HK-2 (cell line): ENCODE results near the gene RICTOR.

ENCODE experiments used
- DNase-seq: peaks from one replicate; pipeline ENCODE4 v3.0.0-alpha.2; 2018; ENCODE audit not compliant: unreplicated experiment

RICTOR gene, protein sequence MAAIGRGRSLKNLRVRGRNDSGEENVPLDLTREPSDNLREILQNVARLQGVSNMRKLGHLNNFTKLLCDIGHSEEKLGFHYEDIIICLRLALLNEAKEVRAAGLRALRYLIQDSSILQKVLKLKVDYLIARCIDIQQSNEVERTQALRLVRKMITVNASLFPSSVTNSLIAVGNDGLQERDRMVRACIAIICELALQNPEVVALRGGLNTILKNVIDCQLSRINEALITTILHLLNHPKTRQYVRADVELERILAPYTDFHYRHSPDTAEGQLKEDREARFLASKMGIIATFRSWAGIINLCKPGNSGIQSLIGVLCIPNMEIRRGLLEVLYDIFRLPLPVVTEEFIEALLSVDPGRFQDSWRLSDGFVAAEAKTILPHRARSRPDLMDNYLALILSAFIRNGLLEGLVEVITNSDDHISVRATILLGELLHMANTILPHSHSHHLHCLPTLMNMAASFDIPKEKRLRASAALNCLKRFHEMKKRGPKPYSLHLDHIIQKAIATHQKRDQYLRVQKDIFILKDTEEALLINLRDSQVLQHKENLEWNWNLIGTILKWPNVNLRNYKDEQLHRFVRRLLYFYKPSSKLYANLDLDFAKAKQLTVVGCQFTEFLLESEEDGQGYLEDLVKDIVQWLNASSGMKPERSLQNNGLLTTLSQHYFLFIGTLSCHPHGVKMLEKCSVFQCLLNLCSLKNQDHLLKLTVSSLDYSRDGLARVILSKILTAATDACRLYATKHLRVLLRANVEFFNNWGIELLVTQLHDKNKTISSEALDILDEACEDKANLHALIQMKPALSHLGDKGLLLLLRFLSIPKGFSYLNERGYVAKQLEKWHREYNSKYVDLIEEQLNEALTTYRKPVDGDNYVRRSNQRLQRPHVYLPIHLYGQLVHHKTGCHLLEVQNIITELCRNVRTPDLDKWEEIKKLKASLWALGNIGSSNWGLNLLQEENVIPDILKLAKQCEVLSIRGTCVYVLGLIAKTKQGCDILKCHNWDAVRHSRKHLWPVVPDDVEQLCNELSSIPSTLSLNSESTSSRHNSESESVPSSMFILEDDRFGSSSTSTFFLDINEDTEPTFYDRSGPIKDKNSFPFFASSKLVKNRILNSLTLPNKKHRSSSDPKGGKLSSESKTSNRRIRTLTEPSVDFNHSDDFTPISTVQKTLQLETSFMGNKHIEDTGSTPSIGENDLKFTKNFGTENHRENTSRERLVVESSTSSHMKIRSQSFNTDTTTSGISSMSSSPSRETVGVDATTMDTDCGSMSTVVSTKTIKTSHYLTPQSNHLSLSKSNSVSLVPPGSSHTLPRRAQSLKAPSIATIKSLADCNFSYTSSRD (N-terminal part only)

DNA sequence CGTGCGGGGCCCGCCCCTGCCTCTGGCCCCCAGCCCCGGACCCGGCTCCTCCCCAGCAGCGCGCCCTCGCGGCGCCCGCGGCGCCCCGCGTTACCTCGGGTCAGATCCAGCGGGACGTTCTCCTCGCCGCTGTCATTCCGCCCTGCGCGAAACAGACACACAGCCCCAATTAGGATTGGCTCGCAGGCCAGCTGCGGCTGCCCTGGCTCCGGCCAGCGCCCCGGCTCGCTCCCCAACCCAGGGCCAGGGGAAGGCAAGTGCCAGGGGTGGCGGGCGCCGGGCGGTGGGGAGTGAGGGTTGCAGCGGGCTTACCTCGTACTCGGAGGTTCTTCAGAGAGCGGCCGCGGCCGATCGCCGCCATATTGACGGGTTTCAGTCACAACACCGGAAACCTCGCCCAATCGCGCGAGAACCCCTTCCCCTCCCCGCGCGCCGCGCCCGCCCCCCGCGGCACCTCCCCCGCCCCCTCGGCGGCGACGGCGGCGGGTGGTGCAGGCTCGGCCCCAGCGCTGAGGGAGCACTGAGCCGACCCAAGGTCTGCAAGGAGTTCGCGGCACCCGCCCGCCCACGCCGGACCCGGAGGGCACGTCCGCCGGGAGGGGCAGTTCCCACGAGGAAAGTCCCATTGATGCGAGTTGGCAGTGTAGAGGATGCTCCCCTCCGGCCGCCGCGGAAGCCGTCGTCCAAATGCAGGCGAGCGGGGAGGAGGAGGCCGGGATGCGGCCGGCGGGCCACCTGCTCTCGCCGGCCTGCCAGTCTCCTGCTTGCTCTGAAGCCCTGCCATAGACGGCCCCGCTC lies at the start of gene RICTOR:
Gene RICTOR (minus strand): TSS at position 383 of the 798 bp plus-strand sequence. CDS start 22 bp downstream, at position 361.
- peak; percentile 92 for DNase-seq

DNA sequence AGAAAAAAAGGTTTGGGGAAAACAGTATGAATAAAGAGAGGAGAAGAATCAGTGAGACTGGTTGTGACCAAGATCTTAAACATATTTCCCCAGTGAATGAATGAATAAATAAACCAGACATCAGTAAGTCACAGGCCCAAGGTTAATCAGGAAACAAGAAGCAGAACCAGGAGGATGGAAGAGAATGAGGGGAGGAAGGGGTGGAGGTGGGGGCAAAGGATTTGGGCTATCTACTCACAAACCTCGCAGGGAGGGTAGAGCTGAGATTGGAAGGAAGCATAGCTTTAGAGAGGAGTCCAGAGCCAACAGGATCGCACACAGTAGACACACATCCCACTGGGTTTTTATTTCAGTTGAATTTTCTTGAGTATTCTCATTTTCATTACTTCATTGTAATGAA lies 47.7 kb upstream of the RICTOR start:
- DNase-seq: no peak

DNA sequence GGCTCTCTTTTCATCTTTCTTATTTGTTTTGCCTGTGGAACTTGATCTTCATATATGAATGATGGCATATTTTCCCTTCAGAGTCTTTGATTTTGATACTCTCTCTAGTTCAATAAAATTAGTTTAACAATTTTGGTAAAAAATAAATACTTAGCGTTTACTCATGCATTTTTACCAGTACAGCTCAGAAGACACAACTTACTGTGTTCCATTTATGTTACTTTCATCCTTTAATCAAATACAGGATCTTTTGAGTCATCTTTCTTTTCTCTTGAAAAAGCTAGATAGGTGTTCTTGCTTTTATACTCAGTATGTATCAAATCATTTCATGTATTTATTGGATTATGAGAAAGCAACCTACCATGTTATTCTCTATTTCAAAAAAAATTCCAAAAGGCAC lies 47.1 kb upstream of the RICTOR start:
- no peak for DNase-seq

DNA sequence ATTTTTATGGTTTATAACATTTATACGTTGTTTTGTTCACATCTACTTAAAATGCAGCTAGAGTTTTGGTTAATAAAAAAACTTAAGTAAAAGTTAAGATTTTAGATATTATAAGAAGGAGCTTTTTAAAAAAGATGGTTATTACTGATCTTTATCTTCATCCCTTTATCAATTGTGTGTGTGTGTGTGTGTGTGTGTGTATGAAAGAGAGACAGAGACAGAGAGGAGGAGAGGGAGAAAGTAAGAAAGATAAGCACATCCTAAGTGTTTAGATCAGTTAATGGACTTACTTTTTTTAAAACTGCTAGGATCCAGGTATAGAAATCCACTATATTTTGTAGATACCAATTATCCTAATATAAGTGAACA lies 45.8 kb upstream of the RICTOR start:
- DNase-seq: no peak

DNA sequence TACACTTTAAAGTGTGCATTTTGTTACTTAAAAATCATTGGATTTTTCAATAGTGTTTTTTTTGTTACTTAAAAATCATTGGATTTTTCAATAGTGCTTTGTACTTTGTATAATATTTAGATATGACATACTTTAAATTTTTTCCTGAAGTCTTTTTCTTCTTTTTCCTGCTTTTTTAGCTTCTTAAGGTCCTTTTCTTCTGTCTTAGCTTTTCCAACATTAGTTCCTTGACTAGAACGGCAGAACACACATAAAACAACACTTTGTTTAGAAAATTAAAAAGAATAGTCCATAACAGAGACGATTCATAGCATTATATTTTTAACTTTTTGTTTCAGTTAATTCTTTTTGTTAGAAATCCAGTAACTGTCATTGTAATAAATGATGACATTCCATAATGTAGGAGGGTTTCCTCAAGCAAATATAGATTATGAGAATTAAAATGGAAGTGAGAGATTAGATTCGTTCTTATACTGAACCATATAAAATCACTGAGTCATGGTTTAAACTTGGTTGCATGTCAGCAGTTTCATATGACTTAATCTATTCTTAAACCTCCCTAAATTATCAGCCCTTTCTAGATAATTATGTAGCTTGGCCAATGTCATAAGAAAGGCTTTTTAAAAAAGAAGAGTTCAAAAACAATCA lies 45.3 kb upstream of the RICTOR start:
- DNase-seq: no peak

DNA sequence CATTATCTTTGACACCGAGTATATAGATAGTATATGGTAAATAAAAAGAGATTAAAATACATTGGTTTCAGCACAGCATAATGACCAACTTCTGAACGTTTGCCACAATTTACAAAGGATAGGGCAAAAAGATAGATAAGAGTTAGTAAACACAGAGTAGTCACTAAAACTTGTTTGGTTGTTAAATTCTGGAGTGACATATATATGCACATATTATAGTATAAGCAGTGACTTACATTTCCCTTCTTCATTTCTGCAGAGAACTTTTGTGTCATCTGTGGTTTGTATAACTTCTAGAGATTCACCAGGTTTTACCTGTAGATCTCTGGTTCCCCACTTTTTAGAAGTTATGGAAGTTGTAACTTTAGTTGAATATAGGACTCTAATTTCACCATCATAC lies 44.4 kb upstream of the RICTOR start:
- DNase-seq: no peak

DNA sequence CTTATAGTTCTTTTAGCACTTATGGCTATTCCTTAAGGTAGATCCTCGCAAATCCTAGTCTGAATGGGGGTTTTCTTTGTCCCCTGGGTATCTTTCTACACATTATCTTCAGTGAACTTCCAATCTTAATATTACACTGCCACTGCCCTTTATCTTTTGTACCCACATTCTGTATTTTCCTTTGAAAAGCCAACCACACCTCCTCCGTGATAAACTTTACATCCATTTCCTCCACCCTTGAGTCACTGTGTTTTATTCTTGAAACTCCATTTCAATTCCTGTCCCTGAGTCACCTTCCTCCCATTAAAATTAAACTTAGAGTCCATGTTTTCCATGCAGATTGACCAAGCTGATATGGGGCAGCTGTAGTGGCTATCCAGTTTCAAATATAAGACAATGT lies 43.2 kb upstream of the RICTOR start:
- no peak for DNase-seq

DNA sequence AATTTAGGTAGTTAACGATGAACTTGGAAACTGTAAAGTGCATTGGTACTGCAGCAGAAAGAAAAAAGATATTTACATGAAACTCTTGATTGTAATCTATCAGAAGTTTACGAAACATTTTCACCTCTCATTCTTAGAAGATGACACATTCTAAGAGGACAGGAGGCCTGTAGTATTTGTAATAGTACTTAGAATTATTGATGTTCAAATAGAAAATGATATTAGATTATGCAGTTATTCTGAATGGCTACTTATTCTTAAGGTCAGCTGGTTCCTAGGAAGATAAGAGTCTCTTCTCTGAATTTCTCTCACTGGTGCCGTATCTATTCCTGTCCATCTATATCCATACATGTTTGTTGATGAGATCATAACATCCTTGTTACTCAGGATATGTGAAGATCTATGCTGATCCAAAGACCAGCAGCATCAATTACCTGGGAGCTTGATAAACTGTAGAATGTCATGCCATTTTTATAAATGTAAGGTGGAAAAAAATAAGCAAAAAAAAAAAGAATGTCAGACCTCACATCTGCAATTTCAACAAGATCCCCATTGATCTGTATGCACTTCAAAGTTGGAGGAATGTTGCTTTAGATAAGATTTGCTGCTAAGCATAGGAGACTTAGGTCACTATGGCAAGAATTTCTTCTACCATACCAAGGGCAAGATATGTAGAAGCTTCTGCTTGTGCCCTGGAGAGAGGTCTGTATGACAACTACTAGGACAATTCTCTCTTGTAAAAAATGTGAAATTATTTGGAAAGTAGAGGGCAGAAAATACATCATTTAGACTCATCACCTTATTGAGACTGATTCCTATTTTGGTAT lies 42.4 kb upstream of the RICTOR start:
- DNase-seq: no peak

DNA sequence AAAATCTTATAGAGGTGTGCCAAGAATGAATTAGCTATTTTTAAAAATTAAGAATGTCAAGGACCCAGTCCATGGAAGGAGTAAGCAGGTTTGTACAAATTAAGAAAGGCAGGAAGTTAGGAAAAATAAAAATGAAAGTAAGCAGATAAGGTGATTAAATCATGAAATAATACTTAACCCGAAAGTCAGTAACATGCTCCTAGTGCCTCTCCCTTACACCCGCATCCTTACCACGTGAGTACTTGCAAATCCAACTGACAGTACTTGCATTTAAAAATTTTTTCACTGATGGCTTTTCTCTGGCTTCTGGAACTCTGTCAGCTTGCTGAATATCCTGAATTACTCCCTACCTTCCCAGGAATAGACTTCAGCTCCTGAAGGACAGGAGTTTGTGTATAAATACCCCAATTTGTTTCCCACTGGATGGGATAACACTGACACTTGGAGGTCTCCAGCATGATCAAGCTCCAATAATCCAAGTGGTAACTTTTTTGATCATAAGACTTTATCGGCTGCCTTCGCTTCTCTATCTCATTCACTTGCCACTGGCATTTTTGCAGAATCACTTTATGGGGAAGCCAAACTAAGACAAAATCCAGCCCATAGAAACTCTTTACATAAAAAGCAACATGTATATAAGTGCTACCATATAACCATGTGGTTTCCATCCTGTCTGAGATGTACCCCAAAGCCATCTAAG lies 41.6 kb upstream of the RICTOR start:
- DNase-seq: no peak

DNA sequence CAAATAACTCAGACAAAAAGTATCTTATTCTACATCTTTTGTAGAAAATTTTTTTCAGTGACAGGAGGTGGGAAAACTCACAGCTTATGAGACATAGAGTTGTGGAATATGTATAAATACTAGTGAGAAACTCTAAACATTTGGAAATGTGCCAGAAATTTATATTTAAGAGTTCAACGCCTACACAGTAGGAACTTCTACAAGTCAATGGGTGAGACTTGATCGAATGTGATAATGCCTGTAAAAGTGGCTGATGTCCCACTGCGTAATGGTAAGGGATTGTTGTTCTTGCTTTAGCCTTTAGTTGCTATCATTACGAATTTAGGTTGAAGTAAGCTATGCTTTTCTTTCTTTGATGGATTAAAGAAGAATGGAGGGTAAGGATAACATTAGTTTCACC lies 40.0 kb upstream of the RICTOR start:
- DNase-seq: no peak

DNA sequence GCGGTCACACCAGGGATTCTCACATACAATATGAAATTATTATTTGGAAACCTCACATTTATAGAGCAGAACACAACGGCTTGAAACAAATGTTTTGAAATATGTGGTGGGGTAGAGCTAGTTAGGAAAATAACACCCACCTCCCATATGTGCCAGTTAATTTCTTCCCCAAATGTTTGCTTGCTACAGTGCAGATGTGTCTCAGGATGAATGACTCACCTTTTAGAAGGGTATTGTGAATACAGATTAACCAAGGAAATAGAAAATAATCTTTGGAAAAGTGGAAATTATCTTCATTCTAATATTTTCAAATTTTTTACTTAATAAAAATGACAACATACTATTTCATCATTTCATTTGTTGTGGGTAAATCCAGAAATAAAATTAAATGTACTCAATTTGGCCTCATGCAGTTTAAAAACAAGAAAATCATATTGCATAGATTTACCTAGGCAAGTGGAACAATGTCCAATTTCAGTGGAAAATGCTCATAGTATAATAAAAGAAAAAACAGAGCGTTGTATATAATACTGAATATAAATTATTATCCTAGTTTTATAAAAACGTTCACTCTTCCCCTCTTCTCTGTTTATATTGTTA lies 39.3 kb upstream of the RICTOR start:
- DNase-seq: no peak

DNA sequence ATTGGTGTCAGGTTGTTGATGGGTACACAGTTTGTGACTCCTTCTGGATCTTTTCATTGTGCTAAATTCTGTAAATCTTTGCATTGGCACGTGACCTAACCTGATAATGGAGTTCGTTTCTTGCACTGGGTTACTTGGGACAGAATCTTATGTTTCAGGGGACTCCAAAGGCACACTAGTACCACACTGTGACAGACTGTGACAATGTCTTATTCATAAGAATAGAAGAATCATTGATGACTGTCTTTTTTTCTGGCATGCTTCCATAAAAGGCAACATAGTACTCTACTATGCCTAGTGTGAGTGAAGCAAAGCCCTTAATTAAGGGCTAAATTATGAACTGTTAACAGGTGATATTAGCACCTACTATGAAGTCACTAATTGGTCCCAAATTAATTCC lies 35.4 kb upstream of the RICTOR start:
- DNase-seq: no peak

DNA sequence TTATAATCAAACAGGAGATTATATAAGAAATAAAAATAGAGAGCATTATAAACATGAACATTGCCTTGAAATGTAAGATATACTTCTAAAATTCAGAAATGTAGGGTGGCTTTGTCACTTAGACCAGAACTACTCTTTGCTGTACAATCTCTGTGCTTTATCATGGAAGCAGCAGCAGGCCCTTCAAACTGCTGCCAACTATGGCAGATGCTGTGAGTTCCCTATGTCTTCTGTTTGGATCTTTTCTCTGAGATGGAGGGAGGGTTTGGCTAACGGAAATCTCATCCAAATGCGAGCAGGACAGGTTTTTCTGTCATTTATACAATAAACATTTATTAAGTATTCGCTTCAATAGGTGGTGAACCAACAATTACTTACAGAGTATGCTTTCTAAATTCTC lies 34.8 kb upstream of the RICTOR start:
- DNase-seq: no peak

DNA sequence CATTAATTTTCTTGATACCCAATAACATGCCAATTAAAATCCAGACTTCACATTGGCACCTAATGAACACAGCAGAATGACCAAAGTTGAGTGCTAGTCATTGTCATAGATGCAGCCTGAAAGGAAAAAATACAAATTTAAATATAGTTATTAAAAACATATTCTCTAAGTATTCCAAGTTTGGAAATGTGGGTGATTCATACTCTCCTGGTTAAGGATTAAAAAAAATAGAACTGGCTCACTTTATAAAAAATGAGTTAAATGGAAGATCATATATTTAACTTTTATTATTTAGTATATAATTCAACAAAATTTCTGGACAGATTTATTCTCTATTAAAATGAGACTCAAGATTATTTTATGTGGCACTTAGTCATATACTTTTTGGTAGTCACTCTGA lies 33.2 kb upstream of the RICTOR start:
- DNase-seq: no peak

DNA sequence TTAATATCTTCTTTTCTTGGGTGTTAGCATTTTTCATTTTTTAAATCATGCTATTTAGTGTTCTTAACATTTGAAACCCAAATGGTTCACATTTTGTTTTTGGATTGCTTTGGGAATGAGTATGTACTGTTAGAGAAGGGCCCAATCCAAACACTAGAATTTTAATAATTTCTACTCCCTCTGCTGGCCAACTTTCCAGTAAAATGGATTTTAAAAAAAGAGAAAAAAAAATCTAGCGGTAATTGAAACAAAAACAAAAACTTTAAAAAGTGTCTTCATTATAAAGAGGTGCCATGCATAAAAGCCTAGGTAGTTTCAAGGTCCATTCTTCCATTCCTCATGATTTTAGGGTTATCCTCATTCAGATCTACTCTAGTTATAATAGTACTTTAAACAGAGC lies 32.1 kb upstream of the RICTOR start:
- no peak for DNase-seq

DNA sequence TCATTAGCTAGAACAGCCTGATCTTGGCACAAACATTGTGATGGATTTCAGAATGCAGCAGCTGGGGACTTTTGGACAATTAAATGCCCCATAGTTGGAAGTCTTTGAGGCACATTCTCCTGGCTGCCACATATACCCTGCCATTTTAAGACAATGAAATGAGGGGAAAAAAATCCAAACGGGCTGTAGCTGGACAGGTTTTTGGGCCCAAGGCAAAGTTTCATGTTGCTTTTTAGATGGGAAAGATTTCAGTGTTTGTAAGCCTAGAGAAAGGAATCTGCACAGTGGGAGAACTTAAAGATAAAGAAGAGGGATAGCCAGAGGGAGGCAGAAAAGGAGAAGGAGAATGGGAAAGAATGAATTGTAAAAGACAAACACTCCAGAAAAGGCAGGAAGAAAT lies 30.0 kb upstream of the RICTOR start:
- DNase-seq: no peak

DNA sequence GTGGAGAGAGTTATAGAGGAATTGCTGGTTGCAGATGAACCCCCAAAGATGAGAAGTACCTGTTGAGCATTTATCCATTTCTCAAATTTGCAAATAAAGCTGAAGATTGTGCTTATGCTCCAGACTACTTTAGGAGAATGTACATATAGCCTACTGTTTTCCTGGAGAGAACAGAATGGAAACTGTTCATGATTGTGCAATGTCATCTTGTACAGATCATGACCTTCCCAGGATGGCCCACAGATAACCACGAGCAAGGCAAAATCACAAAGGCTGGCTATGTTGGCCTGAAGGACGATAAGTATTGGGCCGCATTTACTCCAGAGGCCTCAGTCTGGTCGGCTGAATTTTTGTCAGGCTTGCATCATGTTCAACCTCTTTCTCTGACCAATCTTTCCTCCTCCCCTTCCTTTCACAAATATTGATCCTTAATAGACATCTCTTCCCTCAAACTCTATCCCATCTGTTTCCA lies 28.5 kb upstream of the RICTOR start:
- no peak for DNase-seq

DNA sequence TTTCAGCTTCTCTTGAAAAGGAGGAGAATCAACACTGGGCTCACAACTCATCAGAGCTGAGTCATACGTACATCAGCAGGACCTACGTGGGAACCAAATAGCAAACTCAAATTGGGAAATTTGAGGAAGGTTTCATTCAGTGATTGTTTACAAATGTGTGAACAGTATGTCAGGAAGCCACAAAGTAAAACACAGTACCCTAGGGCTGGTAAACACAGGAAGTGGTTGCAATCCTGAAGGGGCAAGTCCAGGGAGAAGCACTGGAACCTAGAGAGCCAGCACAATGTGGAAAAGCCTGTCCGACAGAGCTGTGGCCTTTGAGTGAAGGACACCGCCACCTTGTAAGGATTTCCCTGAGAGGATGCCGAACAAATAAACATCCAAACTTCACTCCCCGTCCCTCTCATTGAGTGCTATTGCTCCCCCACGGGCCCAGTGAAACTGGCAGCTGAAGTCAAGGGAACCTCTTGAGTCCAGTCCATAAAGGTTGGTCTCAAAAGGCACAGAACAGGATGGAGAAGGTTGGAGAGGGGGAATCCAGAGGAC lies 26.7 kb upstream of the RICTOR start:
- DNase-seq: no peak
